Endothelial cell of umbilical vein (primary cell): ENCODE results near the gene TTYH3. TPM values are rescaled to one million over a fixed set of nuclear protein-coding genes. Genes with fewer than 3 reads are reported as not detected.

Experiments used
- BruUV-seq: library from RNA; stranded (reverse); fragments of 400-500 nt; replicated peaks from 2 replicates; lab custom pipeline; 2021; lab: Mats Ljungman, UMichigan
- CTCF ChIA-PET: fragments of 300-600, 350-600 bp; sonication (Branson Sonifier 250); formaldehyde crosslinking; loops from one replicate; lab custom pipeline; 2021; ENCODE audit warnings: antibody characterized with exemption, inconsistent platforms; lab: Charles Lee
- POLR2A ChIA-PET: fragments of 300-600, 350-600 bp; sonication (Branson Sonifier 250); formaldehyde crosslinking; loops from one replicate; lab custom pipeline; 2021; ENCODE audit warnings: antibody characterized with exemption, inconsistent platforms; lab: Charles Lee
- DNase-seq: peaks from one replicate; pipeline ENCODE4 v3.0.0-alpha.2; 2011; ENCODE audit warnings: low read depth, low spot score
- FAIRE-seq: peaks from 2 replicates; lab custom pipeline; 2011; peaks lifted over from hg19 to GRCh38; lab: Jason Lieb, UNC
- H2AFZ ChIP-seq: 2 replicates; pipeline ENCODE4 v1.6.0; 2012; ENCODE audit warnings: low read depth, low read length, control low read depth, inconsistent platforms
- H3K27ac ChIP-seq: 2 replicates; pipeline ENCODE4 v1.5.1; 2011; ENCODE audit warnings: low read depth, mild to moderate bottlenecking, control low read depth, low read length, moderate library complexity; ENCODE audit not compliant: insufficient read depth
- H3K27me3 ChIP-seq, 2 experiments: 2 replicates each; pipeline versions ENCODE4 v1.6.0 to v1.6.1; 2011; ENCODE audit warnings: low read length in 2 of 2, mixed read lengths in 1 of 2; ENCODE audit not compliant: control insufficient read depth in 2 of 2, insufficient read depth in 2 of 2
- H3K36me3 ChIP-seq, 2 experiments: 2 replicates in 1 of 2; 3 replicates in 1 of 2; pipeline ENCODE4 v1.5.1; 2011; ENCODE audit warnings: low read length in 2 of 2, mild to moderate bottlenecking in 1 of 2, moderate library complexity in 1 of 2; ENCODE audit not compliant: control insufficient read depth in 2 of 2, insufficient read depth in 2 of 2; ENCODE audit errors: extremely low read depth in 1 of 2
- H3K4me1 ChIP-seq: 3 replicates; pipeline ENCODE4 v1.5.1; 2011; ENCODE audit warnings: mild to moderate bottlenecking, low read length; ENCODE audit not compliant: control insufficient read depth, insufficient read depth; ENCODE audit errors: extremely low read depth
- H3K4me2 ChIP-seq: 2 replicates; pipeline ENCODE4 v1.6.1; 2011; ENCODE audit warnings: low read length, control low read depth, mixed read lengths; ENCODE audit not compliant: insufficient read depth
- H3K4me3 ChIP-seq, 3 experiments: fragments of 200-600 bp in 1 of 3; sonication (generic), shearing (Covaris generic) in 1 of 3; replicated peaks in 1 of 3; 2 replicates each; pipeline ENCODE4 v1.5.1; 2011 to 2016; ENCODE audit warnings: control low read depth in 3 of 3, low read length in 3 of 3, mild to moderate bottlenecking in 2 of 3, inconsistent platforms in 1 of 3, low read depth in 1 of 3, moderate library complexity in 1 of 3; ENCODE audit not compliant: insufficient read depth in 1 of 3
- H3K79me2 ChIP-seq: 2 replicates; pipeline ENCODE4 v1.6.0; 2012; ENCODE audit warnings: low read length, inconsistent platforms; ENCODE audit not compliant: control insufficient read depth, insufficient read depth
- H3K9ac ChIP-seq: replicated peaks from 2 replicates; pipeline ENCODE3; 2011; ENCODE audit warnings: low read length, control low read depth; ENCODE audit not compliant: insufficient read depth; ENCODE audit errors: extremely low read depth
- H3K9me1 ChIP-seq: replicated peaks from 3 replicates; pipeline ENCODE4 v1.6.0; 2011; ENCODE audit warnings: mild to moderate bottlenecking, low read length; ENCODE audit not compliant: control insufficient read depth, insufficient read depth; ENCODE audit errors: extremely low read depth
- H3K9me3 ChIP-seq: replicated peaks from 2 replicates; pipeline ENCODE4 v1.5.1; 2012; ENCODE audit warnings: low read length, inconsistent platforms; ENCODE audit not compliant: control insufficient read depth, insufficient read depth
- H4K20me1 ChIP-seq: replicated peaks from 2 replicates; pipeline ENCODE3; 2011; ENCODE audit warnings: mild to moderate bottlenecking, low read length; ENCODE audit not compliant: control insufficient read depth, insufficient read depth; ENCODE audit errors: extremely low read depth
- CTCF ChIP-seq, 2 donors: IDR thresholded peaks; 1 replicate in 1 of 2; 2 replicates in 1 of 2; pipeline ENCODE4 v1.5.1; 2011; ENCODE audit warnings: low read length in 2 of 2, mild to moderate bottlenecking in 2 of 2, moderate library complexity in 2 of 2, control low read depth in 1 of 2, inconsistent platforms in 1 of 2, low read depth in 1 of 2; ENCODE audit not compliant: insufficient read depth in 1 of 2; ENCODE audit errors: extremely low read depth in 1 of 2
- EZH2 ChIP-seq: IDR thresholded peaks from 2 replicates; pipeline ENCODE4 v1.6.1; 2012; ENCODE audit warnings: borderline replicate concordance, low read depth, mild to moderate bottlenecking, moderate library complexity, low read length, inconsistent platforms; ENCODE audit not compliant: severe bottlenecking
- FOS ChIP-seq: IDR thresholded peaks from 2 replicates; pipeline ENCODE4 v1.6.1; 2011; ENCODE audit warnings: mild to moderate bottlenecking, low read length, moderate library complexity, borderline replicate concordance; ENCODE audit not compliant: insufficient read depth
- GATA2 ChIP-seq: IDR thresholded peaks from 2 replicates; pipeline ENCODE4 v1.7.0; 2011; ENCODE audit warnings: low read depth, mild to moderate bottlenecking, moderate library complexity, mixed read lengths, low read length; ENCODE audit not compliant: insufficient read length, insufficient read depth
- JUN ChIP-seq: IDR thresholded peaks from 2 replicates; pipeline ENCODE4 v1.6.1; 2011; ENCODE audit warnings: borderline replicate concordance, low read depth; ENCODE audit not compliant: insufficient read length, insufficient read depth
- MAX ChIP-seq: IDR thresholded peaks from 2 replicates; pipeline ENCODE4 v1.6.1; 2011; ENCODE audit not compliant: insufficient read depth, insufficient read length
- MYC ChIP-seq: IDR thresholded peaks from one replicate; pipeline ENCODE4 v1.6.1; 2011; ENCODE audit warnings: mild to moderate bottlenecking, low read depth, low read length
- POLR2A ChIP-seq: IDR thresholded peaks from 2 replicates; pipeline ENCODE4 v1.6.1; 2012; ENCODE audit warnings: low read depth, mild to moderate bottlenecking, control low read depth, low read length
- POLR2AphosphoS5 ChIP-seq: IDR thresholded peaks from 2 replicates; pipeline ENCODE4 v1.6.1; 2012; ENCODE audit warnings: low read depth, mild to moderate bottlenecking, control low read depth, low read length, moderate library complexity; ENCODE audit not compliant: insufficient read depth
- dilution Hi-C: fragments of 300-500 bp; cut with MboI; formaldehyde crosslinking; loops from one replicate; pipeline ENCODE4 v1.15.0; 2019; ENCODE audit warnings: low sequenced_read_pairs; ENCODE audit not compliant: extremely low pct_ligation_motif_present
- intact Hi-C: fragments of 100-400 bp; cut with micrococcal nuclease; formaldehyde crosslinking; loops from one replicate; pipeline ENCODE4 v1.10.0; 2022
- polyA plus RNA-seq, 4 experiments: library from polyadenylated mRNA; depleted of rRNA in 3 of 4; stranded (reverse) in 3 of 4; unstranded in 1 of 4; fragments of >200 nt; gene quantifications; 2 replicates each; pipeline versions ENCODE4 v1.2.1 to v1.2.3, GENCODE V29; 2011 to 2012; ENCODE audit warnings: missing spikeins in 1 of 4
- total RNA-seq: library from RNA; stranded (reverse); gene quantifications from 2 replicates; pipeline ENCODE4 v1.2.3, GENCODE V29; 2021

The TTYH3 gene
- total and polyA plus RNA-seq, 2 donors (not counting 3 experiments of a cell fraction or from before 2014, with no cell fraction given): 143 to 280 TPM

- no TSS peak for BruUV-seq
- no peak overlapping the region for H3K4me2 ChIP-seq
- TF ChIP-seq FOS (no peak), POLR2AphosphoS5 (no peak), EZH2 (no peak), MAX (no peak), JUN (no peak), POLR2A (no peak), MYC (no peak), CTCF (IDR thresholded peaks at IDR 0.05; ENCODE audit: extremely low read depth in 1 of 2, insufficient read depth in 1 of 2, low read depth in 1 of 2, low read length in 2 of 2) (no peak), GATA2 (no peak)
- H3K4me1 ChIP-seq: peaks cover 37% of the 10 kb centered on the region
- no peak overlapping the region for H3K4me3 ChIP-seq
- ChIA-PET POLR2A (no interaction called here), CTCF (no interaction called here)
- dilution Hi-C loops: no loop called here
- H3K9me3 ChIP-seq: no peaks in the 10 kb centered on the region
- intact Hi-C loops: loop anchor here (10.0 kb wide), 1 partner anchor 164 kb away; the partner anchor contains the start of gene GRIFIN
- H3K79me2 ChIP-seq: peaks cover 85% of the 10 kb centered on the region
- H3K9ac ChIP-seq: no peak overlapping the region
- H3K27me3 ChIP-seq: no peaks in the 10 kb centered on the region
- H3K36me3 ChIP-seq: peaks cover 1 to 4% of the 10 kb centered on the region in 2 experiments
- H4K20me1 ChIP-seq: peaks cover 3% of the 10 kb centered on the region
- no peak for FAIRE-seq
- no peak overlapping the region for H3K27ac ChIP-seq
- H2AFZ ChIP-seq: no peak overlapping the region
- H3K9me1 ChIP-seq: no peaks in the 10 kb centered on the region
- DNase-seq: no peak
These were observed 6.6 kb downstream of the TTYH3 start for GRCh38 chr7:2638224-2638991.
